ENCODE data around the gene ZBTB4.

ZBTB4 gene

GRCh38 chr17:7416323-7416722 is 63.1 kb downstream of the ZBTB4 start:
- DNase-seq: no peak

GRCh38 chr17:7415784-7416183 is 63.6 kb downstream of the ZBTB4 start:
- no peak for DNase-seq

GRCh38 chr17:7414837-7415236 is 64.6 kb downstream of the ZBTB4 start:
- no peak for DNase-seq

- no peak for DNase-seq
Measured at GRCh38 chr17:7413346-7413985, 66.0 kb downstream of the ZBTB4 start.

- DNase-seq: no peak
Measured at GRCh38 chr17:7411427-7411750, 68.0 kb downstream of the ZBTB4 start.

GRCh38 chr17:7410634-7411426 is 68.6 kb downstream of the ZBTB4 start:
- DNase-seq: no peak

- no peak for DNase-seq
Measured at GRCh38 chr17:7409716-7410115, 69.7 kb downstream of the ZBTB4 start.

Measured in activated T-cell treated with anti-CD3 and anti-CD28 coated beads, Interleukin-2, amount 50 U/mL, for 1 hour (primary cell).